Activated T-cell treated with anti-CD3 and anti-CD28 coated beads for 48 hours (primary cell): ENCODE measurements around the gene SPTBN2.
"Not testable (repeated sequence)": the region's sequence is repeated elsewhere in the genome, so short reads cannot be mapped to it uniquely, and the experiment has no call there.

ENCODE experiments used
- DNase-seq: peaks from one replicate; pipeline ENCODE4 v3.0.0-alpha.2; 2020; ENCODE audit warnings: low read depth

Gene SPTBN2

GRCh38 chr11:66724167-66724566, 4.8 kb downstream of the SPTBN2 start:
- DNase-seq: not testable (repeated sequence)

GRCh38 chr11:66723693-66724092, 5.3 kb downstream of the SPTBN2 start:
- no peak for DNase-seq

- no peak for DNase-seq
These were observed 6.0 kb downstream of the SPTBN2 start for GRCh38 chr11:66722745-66723651.

GRCh38 chr11:66721939-66722338, 7.1 kb downstream of the SPTBN2 start:
- DNase-seq: no peak

- no peak for DNase-seq
These were observed 8.0 kb downstream of the SPTBN2 start for GRCh38 chr11:66720899-66721470.

- DNase-seq: peak; percentile 40
These were observed 8.7 kb downstream of the SPTBN2 start for GRCh38 chr11:66720223-66720898.

GRCh38 chr11:66719111-66719872, 9.7 kb downstream of the SPTBN2 start:
- no peak for DNase-seq

GRCh38 chr11:66718320-66718971, 10.6 kb downstream of the SPTBN2 start:
- DNase-seq: no peak

GRCh38 chr11:66717925-66718319, 11.1 kb downstream of the SPTBN2 start:
- DNase-seq: no peak

GRCh38 chr11:66716996-66717395, 12.0 kb downstream of the SPTBN2 start:
- DNase-seq: no peak

- DNase-seq: no peak
These were observed 13.5 kb downstream of the SPTBN2 start for GRCh38 chr11:66715346-66716085.

- DNase-seq: no peak
These were observed 15.1 kb downstream of the SPTBN2 start for GRCh38 chr11:66713746-66714480.

GRCh38 chr11:66710384-66710930, 18.6 kb downstream of the SPTBN2 start:
- DNase-seq: no peak

- DNase-seq: no peak
These were observed 20.3 kb downstream of the SPTBN2 start for GRCh38 chr11:66708701-66709100.

- no peak for DNase-seq
These were observed 20.9 kb downstream of the SPTBN2 start for GRCh38 chr11:66708094-66708493.

- no peak for DNase-seq
These were observed 21.5 kb downstream of the SPTBN2 start for GRCh38 chr11:66707486-66707885.

GRCh38 chr11:66706989-66707388, 22.0 kb downstream of the SPTBN2 start:
- DNase-seq: no peak

- DNase-seq: no peak
These were observed 23.3 kb downstream of the SPTBN2 start for GRCh38 chr11:66705587-66706335.

- DNase-seq: no peak
These were observed 24.2 kb downstream of the SPTBN2 start for GRCh38 chr11:66704659-66705360.
